HCT116 (cell line): ENCODE data around the gene WSB1. TPM values are rescaled to one million over a fixed set of nuclear protein-coding genes. Genes with fewer than 3 reads are reported as not detected.

Experiments
- ATAC-seq: fragments of 200-7000 bp; cut with Tn5 transposase; 2 replicates; pipeline ENCODE4 v1.9.1; 2020; ENCODE audit warnings: mild to moderate bottlenecking, moderate library complexity
- BruUV-seq: library from RNA; stranded (reverse); fragments of 400-500 nt; replicated peaks from 2 replicates; lab custom pipeline; 2021; lab: Mats Ljungman, UMichigan
- CTCF ChIA-PET: fragments of 300-600 bp; sonication (Branson Sonifier 250); formaldehyde crosslinking; loops from one replicate; lab custom pipeline; 2021; ENCODE audit warnings: antibody characterized with exemption; lab: Charles Lee
- POLR2A ChIA-PET: fragments of 300-600, 350-600 bp; sonication (Branson Sonifier 250); formaldehyde crosslinking; loops from one replicate; lab custom pipeline; 2021; ENCODE audit warnings: antibody characterized with exemption; lab: Charles Lee
- RAD21 ChIA-PET, 2 experiments: fragments of 300-600 bp; sonication (Branson Sonifier 250); formaldehyde crosslinking; loops; one replicate each; lab custom pipeline; 2023; ENCODE audit warnings: low total read pairs in 2 of 2; ENCODE audit not compliant: uncharacterized antibody in 2 of 2, unreplicated experiment in 2 of 2, low non-redundant PET in 1 of 2; lab: Charles Lee
- DNase-seq: peaks from one replicate; pipeline ENCODE4 v3.0.0-alpha.2; 2010; ENCODE audit warnings: low read depth, low spot score
- H2AFZ ChIP-seq: fragments of 200-600 bp; shearing (Covaris generic), sonication (generic); 2 replicates; pipeline ENCODE4 v1.6.1; 2017; ENCODE audit warnings: low read depth, mixed run types, mixed read lengths, antibody characterized with exemption, low read length; ENCODE audit not compliant: poor library complexity, severe bottlenecking
- H3K27ac ChIP-seq: 2 replicates; pipeline ENCODE4 v1.5.1; 2012; ENCODE audit warnings: low read depth, low read length
- H3K27me3 ChIP-seq: fragments of 200-600 bp; sonication (generic); 2 replicates; pipeline ENCODE4 v1.6.1; 2016; ENCODE audit warnings: mixed run types, low read length, mixed read lengths; ENCODE audit not compliant: insufficient read depth
- H3K36me3 ChIP-seq, 2 experiments: fragments of 200-500 bp in 1 of 2; fragments of 200-600 bp in 1 of 2; sonication (Bioruptor generic) in 1 of 2; sonication (generic) in 1 of 2; 2 replicates each; pipeline versions ENCODE4 v1.5.1 to v1.6.1; 2014 to 2016; ENCODE audit warnings: low read length in 2 of 2, inconsistent platforms in 1 of 2, mixed read lengths in 1 of 2, mixed run types in 1 of 2; ENCODE audit not compliant: insufficient read depth in 2 of 2, control insufficient read depth in 1 of 2
- H3K4me1 ChIP-seq, 2 experiments: fragments of 200-600 bp in 1 of 2; sonication (generic) in 1 of 2; 2 replicates each; pipeline versions ENCODE4 v1.5.1 to v1.6.1; 2012 to 2017; ENCODE audit warnings: low read length in 2 of 2, inconsistent platforms in 1 of 2, mild to moderate bottlenecking in 1 of 2, mixed read lengths in 1 of 2, mixed run types in 1 of 2, moderate library complexity in 1 of 2; ENCODE audit not compliant: insufficient read depth in 2 of 2, control insufficient read depth in 1 of 2
- H3K4me2 ChIP-seq: fragments of 200-600 bp; sonication (generic); 2 replicates; pipeline ENCODE4 v1.6.1; 2017; ENCODE audit warnings: mixed run types, low read length, mixed read lengths
- H3K4me3 ChIP-seq, 2 experiments: fragments of 200-600 bp in 1 of 2; sonication (generic) in 1 of 2; replicated peaks in 1 of 2; 2 replicates each; pipeline ENCODE4 v1.5.1; 2011 to 2016; ENCODE audit warnings: low read length in 2 of 2, control low read depth in 1 of 2, low read depth in 1 of 2, mild to moderate bottlenecking in 1 of 2, mixed read lengths in 1 of 2, mixed run types in 1 of 2
- H3K79me2 ChIP-seq: fragments of 200-600 bp; sonication (generic); 2 replicates; pipeline ENCODE4 v1.6.1; 2017; ENCODE audit warnings: mild to moderate bottlenecking, mixed run types, low read length, moderate library complexity, mixed read lengths; ENCODE audit not compliant: insufficient read depth
- H3K9ac ChIP-seq: fragments of 200-600 bp; sonication (generic); 2 replicates; pipeline ENCODE4 v1.6.1; 2016; ENCODE audit warnings: low read length, mixed read lengths
- H3K9me2 ChIP-seq: fragments of 200-600 bp; sonication (generic), shearing (Covaris generic); 2 replicates; pipeline ENCODE4 v1.6.1; 2017; ENCODE audit warnings: mixed run types, mild to moderate bottlenecking, moderate library complexity; ENCODE audit not compliant: insufficient read depth
- H3K9me3 ChIP-seq, 2 experiments: fragments of 200-500 bp in 1 of 2; fragments of 200-600 bp in 1 of 2; sonication (Bioruptor generic) in 1 of 2; sonication (generic) in 1 of 2; 2 replicates each; pipeline ENCODE4 v1.6.1; 2014 to 2017; ENCODE audit warnings: low read length in 2 of 2, mixed read lengths in 2 of 2, inconsistent platforms in 1 of 2, low read depth in 1 of 2, mild to moderate bottlenecking in 1 of 2, mixed run types in 1 of 2, moderate library complexity in 1 of 2; ENCODE audit not compliant: control insufficient read depth in 1 of 2, insufficient read depth in 1 of 2
- H4K20me1 ChIP-seq: fragments of 200-600 bp; sonication (generic), shearing (Covaris generic); 2 replicates; pipeline ENCODE4 v1.6.1; 2017; ENCODE audit warnings: mixed run types, mild to moderate bottlenecking, moderate library complexity; ENCODE audit not compliant: insufficient read depth
- CEBPB ChIP-seq: IDR thresholded peaks from 2 replicates; pipeline ENCODE4 v1.6.1; 2012; ENCODE audit warnings: low read depth
- EGR1 ChIP-seq: IDR thresholded peaks from 2 replicates; pipeline ENCODE4 v1.6.1; 2012; ENCODE audit warnings: low read depth
- ELF1 ChIP-seq: IDR thresholded peaks from 2 replicates; pipeline ENCODE4 v1.6.1; 2012; ENCODE audit warnings: low read depth, borderline replicate concordance
- EZH2 ChIP-seq: fragments of 200-600 bp; sonication (generic); IDR thresholded peaks from 2 replicates; pipeline ENCODE4 v1.6.1; 2017; ENCODE audit warnings: antibody characterized with exemption, mixed run types
- FOSL1 ChIP-seq: IDR thresholded peaks from 2 replicates; pipeline ENCODE4 v1.6.1; 2012; ENCODE audit warnings: low read depth
- JUND ChIP-seq: IDR thresholded peaks from 2 replicates; pipeline ENCODE4 v1.6.1; 2012
- POLR2A ChIP-seq: IDR thresholded peaks from 2 replicates; pipeline ENCODE4 v1.7.0; 2011; ENCODE audit warnings: borderline replicate concordance; ENCODE audit not compliant: insufficient read depth, insufficient read length; ENCODE audit errors: extremely low read depth
- POLR2AphosphoS5 ChIP-seq: IDR thresholded peaks from 2 replicates; pipeline ENCODE4 v1.6.1; 2011; ENCODE audit warnings: mild to moderate bottlenecking, low read depth, low read length, moderate library complexity
- RAD21 ChIP-seq: IDR thresholded peaks from 2 replicates; pipeline ENCODE4 v1.6.1; 2012; ENCODE audit warnings: low read depth, mild to moderate bottlenecking
- SIN3A ChIP-seq: IDR thresholded peaks from 2 replicates; pipeline ENCODE4 v1.6.1; 2012; ENCODE audit warnings: low read depth
- SP1 ChIP-seq: IDR thresholded peaks from 2 replicates; pipeline ENCODE4 v1.6.1; 2012; ENCODE audit warnings: low read depth
- TCF7L2 ChIP-seq: IDR thresholded peaks from 2 replicates; pipeline ENCODE4 v1.7.0; 2011; ENCODE audit warnings: borderline replicate concordance, inconsistent platforms; ENCODE audit not compliant: insufficient read depth, insufficient read length; ENCODE audit errors: extremely low read depth
- YY1 ChIP-seq: IDR thresholded peaks from 2 replicates; pipeline ENCODE4 v1.6.1; 2011; ENCODE audit warnings: low read length, low read depth, moderate library complexity, mild to moderate bottlenecking; ENCODE audit not compliant: insufficient replicate concordance; ENCODE audit errors: extremely low read depth
- ZNF274 ChIP-seq: fragments of 200-500 bp; sonication (Bioruptor generic); IDR thresholded peaks from 2 replicates; pipeline ENCODE4 v1.6.1; 2014; ENCODE audit warnings: mild to moderate bottlenecking, low read depth, low read length, inconsistent platforms
- intact Hi-C: fragments of 100-400 bp; cut with micrococcal nuclease; formaldehyde crosslinking; loops from 2 replicates; pipeline ENCODE4 v1.10.0; 2022
- total RNA-seq: library from RNA; stranded (reverse); gene quantifications from one replicate; pipeline ENCODE4 v1.2.1, GENCODE V29; 2021; ENCODE audit not compliant: unreplicated experiment
- TF ChIP-seq, protein P1 (sequence below): IDR thresholded peaks from 2 replicates; pipeline ENCODE4 v1.6.1; 2011; ENCODE audit warnings: mild to moderate bottlenecking, low read length, moderate library complexity; ENCODE audit not compliant: insufficient replicate concordance; ENCODE audit errors: extremely low read depth
- TF ChIP-seq, protein P2 (sequence below): IDR thresholded peaks from 2 replicates; pipeline ENCODE4 v1.6.1; 2012
- TF ChIP-seq, protein P3 (sequence below): IDR thresholded peaks from 2 replicates; pipeline ENCODE4 v1.6.1; 2012

WSB1 gene
- total RNA-seq, 1 experiment from 2014 or later = 88.0 TPM

DNA sequence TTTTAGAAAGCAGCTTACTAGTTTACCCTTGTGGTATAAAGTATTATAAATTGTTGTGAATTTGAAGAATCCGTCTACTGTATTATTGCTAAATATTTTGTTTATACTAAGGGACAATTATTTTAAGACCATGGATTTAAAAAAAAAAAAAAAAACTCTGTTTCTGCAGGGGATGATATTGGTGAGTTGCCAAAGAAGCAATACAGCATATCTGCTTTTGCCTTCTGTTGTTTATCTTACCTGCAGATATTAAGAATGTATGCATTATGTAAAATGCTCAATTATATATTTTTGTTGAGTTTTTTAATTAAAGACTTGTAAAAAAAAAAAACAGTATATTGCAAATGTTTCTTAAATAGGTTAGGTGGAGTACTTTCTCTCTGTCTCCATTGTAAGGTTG, 19.4 kb downstream of the WSB1 start:
- RAD21 ChIA-PET = no interaction called here
- H3K27me3 ChIP-seq = no peaks in the 10 kb centered on the region
- H3K4me1 ChIP-seq = no peaks in the 10 kb centered on the region
- TF ChIP-seq, protein P1, sequence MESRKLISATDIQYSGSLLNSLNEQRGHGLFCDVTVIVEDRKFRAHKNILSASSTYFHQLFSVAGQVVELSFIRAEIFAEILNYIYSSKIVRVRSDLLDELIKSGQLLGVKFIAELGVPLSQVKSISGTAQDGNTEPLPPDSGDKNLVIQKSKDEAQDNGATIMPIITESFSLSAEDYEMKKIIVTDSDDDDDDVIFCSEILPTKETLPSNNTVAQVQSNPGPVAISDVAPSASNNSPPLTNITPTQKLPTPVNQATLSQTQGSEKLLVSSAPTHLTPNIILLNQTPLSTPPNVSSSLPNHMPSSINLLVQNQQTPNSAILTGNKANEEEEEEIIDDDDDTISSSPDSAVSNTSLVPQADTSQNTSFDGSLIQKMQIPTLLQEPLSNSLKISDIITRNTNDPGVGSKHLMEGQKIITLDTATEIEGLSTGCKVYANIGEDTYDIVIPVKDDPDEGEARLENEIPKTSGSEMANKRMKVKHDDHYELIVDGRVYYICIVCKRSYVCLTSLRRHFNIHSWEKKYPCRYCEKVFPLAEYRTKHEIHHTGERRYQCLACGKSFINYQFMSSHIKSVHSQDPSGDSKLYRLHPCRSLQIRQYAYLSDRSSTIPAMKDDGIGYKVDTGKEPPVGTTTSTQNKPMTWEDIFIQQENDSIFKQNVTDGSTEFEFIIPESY = no peak
- TF ChIP-seq EZH2 (no peak), POLR2A (no peak), ZNF274 (no peak), RAD21 (no peak)
- TF ChIP-seq, protein P2, sequence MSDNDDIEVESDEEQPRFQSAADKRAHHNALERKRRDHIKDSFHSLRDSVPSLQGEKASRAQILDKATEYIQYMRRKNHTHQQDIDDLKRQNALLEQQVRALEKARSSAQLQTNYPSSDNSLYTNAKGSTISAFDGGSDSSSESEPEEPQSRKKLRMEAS = no peak
- H3K9me2 ChIP-seq = no peaks in the 10 kb centered on the region
- intact Hi-C loops = no loop called here
- ATAC-seq (no peak), DNase-seq (no peak)
- CTCF ChIA-PET = no interaction called here
- POLR2A ChIA-PET = no interaction called here
- H2AFZ ChIP-seq = no peak overlapping the region
- BruUV-seq = no TSS peak
- H3K79me2 ChIP-seq = no peaks in the 10 kb centered on the region
- no peaks in the 10 kb centered on the region for H4K20me1 ChIP-seq
- H3K4me3 ChIP-seq = no peak overlapping the region
- H3K27ac ChIP-seq = no peak overlapping the region
- H3K9me3 ChIP-seq = no peaks in the 10 kb centered on the region
- no peak overlapping the region for H3K9ac ChIP-seq
- H3K4me2 ChIP-seq = no peak overlapping the region
- peaks cover 55 to 66% of the 10 kb centered on the region in 2 experiments for H3K36me3 ChIP-seq

DNA sequence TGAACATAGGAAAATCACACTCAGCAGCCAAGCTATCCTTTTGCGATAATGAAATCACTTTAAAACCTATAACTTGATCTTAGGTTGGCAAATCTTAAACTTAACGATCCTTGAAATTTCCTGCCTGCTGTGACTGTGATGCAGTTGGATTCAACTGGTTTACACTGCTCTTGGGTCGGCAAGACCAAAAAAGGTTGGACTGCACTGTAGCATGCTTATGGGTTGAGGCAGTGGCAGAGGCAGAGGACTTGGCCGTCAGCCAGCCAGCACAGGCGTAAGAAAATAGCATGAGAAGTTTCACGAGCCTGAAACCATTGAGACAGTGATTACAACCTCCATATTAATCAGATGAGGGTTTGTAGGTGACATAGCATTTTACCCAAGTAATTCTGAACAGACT, 21.4 kb downstream of the WSB1 start:
- Histone ChIP-seq H3K9ac (no peak overlapping the region), H3K9me3 (no peaks in the 10 kb centered on the region), H3K9me2 (no peaks in the 10 kb centered on the region), H3K4me1 (no peaks in the 10 kb centered on the region), H3K36me3 (peaks cover 44 to 50% of the 10 kb centered on the region in 2 experiments), H3K4me3 (no peak overlapping the region), H4K20me1 (no peaks in the 10 kb centered on the region), H3K27me3 (no peaks in the 10 kb centered on the region), H3K27ac (no peak overlapping the region), H3K79me2 (no peaks in the 10 kb centered on the region), H2AFZ (no peak overlapping the region), H3K4me2 (no peak overlapping the region)
- DNase-seq (no peak), ATAC-seq (no peak)
- CTCF ChIA-PET = no interaction called here
- BruUV-seq = no TSS peak
- POLR2A ChIA-PET = no interaction called here
- RAD21 ChIA-PET = no interaction called here
- intact Hi-C loops = no loop called here
- no peak for TF ChIP-seq EGR1
- TF ChIP-seq ZNF274 = no peak
- TF ChIP-seq POLR2AphosphoS5 = no peak
- no peak for TF ChIP-seq SP1
- TF ChIP-seq SIN3A = no peak
- TF ChIP-seq, protein P1 = no peak
- TF ChIP-seq ELF1 = no peak
- TF ChIP-seq, protein P3, sequence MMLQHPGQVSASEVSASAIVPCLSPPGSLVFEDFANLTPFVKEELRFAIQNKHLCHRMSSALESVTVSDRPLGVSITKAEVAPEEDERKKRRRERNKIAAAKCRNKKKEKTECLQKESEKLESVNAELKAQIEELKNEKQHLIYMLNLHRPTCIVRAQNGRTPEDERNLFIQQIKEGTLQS = no peak
- TF ChIP-seq JUND = no peak
- no peak for TF ChIP-seq FOSL1
- no peak for TF ChIP-seq CEBPB
- no peak for TF ChIP-seq EZH2
- TF ChIP-seq, protein P2 = no peak
- no peak for TF ChIP-seq YY1
- TF ChIP-seq TCF7L2 = no peak
